Astrocyte of the spinal cord (primary cell): ENCODE results near the gene SH3RF3.
"Not testable (repeated sequence)": the region's sequence is repeated elsewhere in the genome, so short reads cannot be mapped to it uniquely, and the experiment has no call there.

ENCODE experiments used
- DNase-seq: peaks from one replicate; pipeline ENCODE4 v3.0.0; 2011; ENCODE audit warnings: low read depth, low spot score
- H3K4me3 ChIP-seq: 2 replicates; pipeline ENCODE4 v1.5.1; 2011; ENCODE audit warnings: low read depth, mild to moderate bottlenecking, low read length, moderate library complexity
- CTCF ChIP-seq: IDR thresholded peaks from 2 replicates; pipeline ENCODE4 v1.5.1; 2012; ENCODE audit warnings: low read depth, mild to moderate bottlenecking, low read length, inconsistent platforms
- in situ Hi-C: cut with HindIII; loops from 2 replicates; pipeline ENCODE4 v1.10.0; 2017; ENCODE audit warnings: low sequenced_read_pairs

SH3RF3 gene

GRCh38 chr2:109109342-109109741 is 19.7 kb upstream of the SH3RF3 start:
- no peak for DNase-seq
- TF ChIP-seq CTCF = no peak
- in situ Hi-C loops = no loop called here
- H3K4me3 ChIP-seq = no peak overlapping the region

GRCh38 chr2:109110170-109110569 is 18.8 kb upstream of the SH3RF3 start:
- no peak for TF ChIP-seq CTCF
- no peak for DNase-seq
- H3K4me3 ChIP-seq = no peak overlapping the region
- in situ Hi-C loops = no loop called here

DNA sequence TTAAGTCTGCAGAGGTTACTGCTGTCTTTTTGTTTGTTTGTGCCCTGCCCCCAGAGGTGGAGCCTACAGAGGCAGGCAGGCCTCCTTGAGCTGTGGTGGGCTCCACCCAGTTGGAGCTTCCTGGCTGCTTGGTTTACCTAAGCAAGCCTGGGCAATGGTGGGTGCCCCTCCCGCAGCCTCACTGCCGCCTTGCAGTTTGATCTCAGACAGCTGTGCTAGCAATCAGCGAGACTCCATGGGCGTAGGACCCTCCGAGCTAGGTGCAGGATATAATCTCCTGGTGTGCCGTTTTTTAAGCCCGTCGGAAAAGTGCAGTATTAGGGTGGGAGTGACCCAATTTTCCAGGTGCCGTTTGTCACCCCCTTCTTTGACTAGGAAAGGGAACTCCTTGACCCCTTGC is 11.8 kb upstream of the SH3RF3 start:
- in situ Hi-C loops, DNase-seq, H3K4me3 ChIP-seq: not testable (repeated sequence)

DNA sequence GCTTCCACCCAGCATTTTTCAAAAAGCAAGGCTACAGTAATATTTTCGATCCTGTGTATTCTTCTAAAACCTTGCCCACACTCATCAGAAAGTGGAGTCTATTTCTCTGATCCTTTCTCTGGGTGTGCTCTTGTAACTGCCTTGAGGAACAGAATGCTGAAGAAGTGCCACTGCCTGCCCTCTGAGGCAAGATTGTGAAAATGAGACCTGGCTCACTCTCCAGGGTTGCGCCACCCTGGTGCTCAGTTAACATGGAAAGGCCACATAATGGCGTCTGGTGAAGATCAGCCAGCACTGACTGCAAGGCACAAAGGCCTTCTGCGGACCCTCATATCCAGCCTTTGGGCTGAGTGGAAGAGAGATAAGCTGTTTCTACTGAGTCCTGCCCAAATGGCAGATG is 11.2 kb upstream of the SH3RF3 start:
- no peak for TF ChIP-seq CTCF
- H3K4me3 ChIP-seq = no peak overlapping the region
- no peak for DNase-seq
- in situ Hi-C loops = no loop called here

DNA sequence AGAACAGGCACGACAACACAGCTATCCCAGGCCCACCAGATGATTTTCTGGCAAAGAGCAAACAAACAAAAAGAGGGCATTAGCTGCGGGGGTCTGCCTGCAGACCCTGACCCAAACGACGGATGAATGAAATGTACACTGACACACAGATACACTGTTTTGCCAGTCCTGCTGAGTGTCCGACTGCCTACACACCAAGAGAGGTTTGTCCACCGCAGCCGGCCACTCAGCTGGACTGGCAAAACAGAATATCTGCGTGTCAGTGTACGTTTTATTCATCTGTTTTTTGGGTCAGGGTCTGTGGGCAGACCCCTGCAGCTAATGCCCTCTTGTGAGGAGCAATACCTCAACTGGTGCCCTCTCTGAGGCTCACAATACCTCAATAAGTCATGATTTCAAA is 10.7 kb upstream of the SH3RF3 start:
- DNase-seq = no peak
- TF ChIP-seq CTCF = no peak
- in situ Hi-C loops = no loop called here
- H3K4me3 ChIP-seq = no peak overlapping the region

- no peak for TF ChIP-seq CTCF
- no peak overlapping the region for H3K4me3 ChIP-seq
- in situ Hi-C loops = no loop called here
- no peak for DNase-seq
These were observed 8.8 kb upstream of the SH3RF3 start for GRCh38 chr2:109120166-109120565.

- DNase-seq, in situ Hi-C loops, H3K4me3 ChIP-seq: not testable (repeated sequence)
These were observed 8.3 kb upstream of the SH3RF3 start for GRCh38 chr2:109120686-109121085.

GRCh38 chr2:109123586-109124201 is 5.3 kb upstream of the SH3RF3 start:
- no peak for DNase-seq
- no peak overlapping the region for H3K4me3 ChIP-seq
- TF ChIP-seq CTCF = no peak
- in situ Hi-C loops = no loop called here
